Urothelium cell line (cell line): ENCODE measurements around the gene MYH4.
A peak's percentile ranks its signal among the peaks of the same experiment; 100 is the strongest.

ENCODE experiments used
- DNase-seq: peaks from one replicate; pipeline ENCODE4 v3.0.0; 2011; ENCODE audit warnings: low spot score, mixed read lengths
- FAIRE-seq: peaks from 2 replicates; lab custom pipeline; 2011; peaks lifted over from hg19 to GRCh38; lab: Jason Lieb, UNC

Gene MYH4

DNA sequence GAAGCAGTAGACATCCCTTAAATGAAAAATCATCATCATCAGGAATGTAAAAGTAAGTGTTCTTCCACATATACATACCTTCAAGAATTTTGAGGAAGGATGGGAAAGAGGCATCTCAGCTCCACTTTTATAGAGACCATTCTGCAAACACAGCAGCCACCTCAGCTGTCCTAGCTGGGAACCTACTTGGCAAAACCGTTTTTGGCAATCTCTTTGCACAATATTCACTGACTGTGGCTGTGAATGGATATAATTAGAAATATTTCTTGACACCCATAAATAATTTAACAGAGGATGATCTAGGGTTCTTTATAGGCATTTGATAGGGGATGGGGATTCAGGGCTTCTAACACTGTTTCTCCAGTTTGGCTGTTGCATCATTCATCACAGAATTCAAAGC, at the start of gene MYH4:
Gene MYH4 (minus strand): TSS at position 101 of the 400 bp plus-strand sequence. CDS start 2,814 bp downstream, outside the sequence.
- FAIRE-seq (no peak), DNase-seq (no peak)

DNA sequence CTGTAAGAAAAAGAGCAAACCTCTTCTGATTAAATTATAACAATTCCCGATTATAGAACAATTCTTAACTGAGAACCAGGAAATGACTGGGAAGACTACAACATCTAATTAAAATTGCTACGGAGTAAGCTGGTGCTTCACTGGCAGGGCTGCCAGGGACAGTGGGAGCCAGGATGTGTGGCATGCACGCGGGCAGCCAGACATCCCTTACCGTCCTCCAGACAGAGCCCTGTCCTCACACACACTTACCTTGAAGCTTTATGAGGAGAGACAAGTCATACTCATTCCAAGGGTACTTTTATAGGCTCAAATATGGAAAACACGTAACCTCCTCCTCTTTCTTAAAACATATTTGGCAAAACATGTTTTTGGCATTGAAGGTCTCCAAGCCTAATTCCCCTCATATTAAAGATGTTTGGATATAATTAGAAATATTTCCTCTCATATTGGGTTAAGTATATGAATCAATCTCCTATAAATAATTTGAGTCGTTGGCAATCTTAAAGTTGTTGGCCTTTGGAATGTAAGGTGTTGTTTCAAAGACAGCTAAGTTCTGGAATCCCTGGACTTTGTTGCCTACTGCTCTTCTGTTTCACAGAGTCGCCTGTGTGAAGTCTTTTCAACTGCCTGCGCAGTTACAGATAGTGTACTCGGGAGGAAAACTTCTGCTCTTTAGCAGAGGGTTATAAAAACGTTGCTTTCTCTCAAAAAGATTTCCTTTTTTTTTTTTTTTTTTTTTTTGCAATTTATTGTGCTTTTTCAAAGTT, 49.1 kb upstream of the MYH4 start, which contains the start of gene MYH1:
Gene MYH1 (minus strand): TSS at position 272 of the 767 bp plus-strand sequence. CDS start 1,900 bp downstream, outside the sequence.
- FAIRE-seq = no peak

DNA sequence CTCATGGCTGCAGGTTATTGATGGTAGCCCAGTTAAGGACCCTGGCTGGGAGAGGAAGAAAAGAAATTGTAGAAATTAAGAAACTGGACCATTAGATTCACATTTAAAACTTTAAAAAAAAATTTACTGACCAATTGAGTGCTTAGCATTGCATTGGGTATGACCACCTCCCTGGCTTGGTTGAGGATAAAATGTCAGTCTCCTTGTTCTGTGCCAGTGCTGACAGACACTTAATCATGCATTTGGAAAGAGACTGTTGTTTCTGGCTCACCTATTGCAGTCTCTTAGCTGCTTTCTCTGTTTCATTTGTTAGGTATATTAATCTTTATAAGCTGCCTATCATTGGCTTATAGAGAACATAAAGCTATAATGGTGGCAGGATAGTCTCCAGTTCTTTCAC, 47.3 kb upstream of the MYH4 start:
- FAIRE-seq (no peak), DNase-seq (no peak)

More for the DNA sequence above, 49.1 kb upstream of the MYH4 start, which contains the start of gene MYH1:
- DNase-seq = no peak

DNA sequence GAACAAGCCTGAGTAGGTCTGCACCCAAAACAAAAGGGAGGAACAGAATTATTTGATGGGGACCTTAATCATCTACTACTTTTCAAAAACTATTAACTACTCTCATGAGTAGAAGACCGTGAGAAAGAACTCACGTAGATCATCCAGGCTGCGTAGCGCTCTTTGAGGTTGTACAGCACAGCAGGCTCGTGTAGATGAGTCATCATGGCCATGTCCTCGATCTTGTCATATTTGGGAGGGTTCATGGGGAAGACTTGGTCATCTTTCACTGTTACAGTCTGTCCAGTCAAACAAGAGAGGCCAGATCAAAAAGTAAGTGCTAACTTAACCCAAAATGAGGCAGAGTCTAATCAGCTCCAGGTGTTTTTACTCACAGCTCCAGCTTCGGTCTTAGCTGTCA, 46.7 kb upstream of the MYH4 start:
- DNase-seq (no peak), FAIRE-seq (no peak)

DNA sequence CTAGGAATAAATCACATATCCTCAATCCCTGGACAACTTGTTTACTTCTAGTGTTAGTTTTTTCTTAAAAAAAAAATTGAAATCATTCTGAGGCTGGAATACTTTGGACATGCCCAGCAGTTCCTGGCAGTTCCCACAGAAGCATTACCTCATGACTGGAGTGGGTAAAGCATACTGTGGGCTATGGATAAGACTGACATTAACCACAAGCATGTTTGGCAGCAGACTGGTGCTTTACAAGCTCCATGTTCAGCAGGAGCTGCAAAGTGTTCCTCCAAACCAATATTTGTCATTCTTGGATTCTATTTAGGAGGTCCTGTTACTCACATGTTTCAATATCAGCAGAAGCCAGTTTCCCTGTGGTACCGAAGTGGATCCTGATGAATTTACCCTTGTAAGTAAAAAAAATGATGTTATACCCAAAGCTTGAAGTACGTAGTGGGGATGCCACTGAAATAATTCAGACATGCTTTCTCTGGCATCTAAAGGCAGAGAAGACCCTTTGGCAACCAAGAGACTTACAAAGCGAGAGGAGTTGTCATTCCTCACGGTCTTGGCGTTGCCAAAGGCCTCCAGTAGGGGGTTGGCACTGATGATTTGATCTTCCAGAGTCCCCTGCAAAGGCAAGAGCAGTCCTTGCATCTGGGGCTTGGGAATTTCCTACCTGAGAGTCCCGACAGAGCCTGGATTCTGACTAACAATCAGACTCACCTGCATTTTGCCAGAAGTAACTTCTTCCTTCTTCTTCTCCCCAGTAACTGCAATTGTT, 44.1 kb upstream of the MYH4 start:
- no peak for FAIRE-seq
- DNase-seq = peak; percentile 3

DNA sequence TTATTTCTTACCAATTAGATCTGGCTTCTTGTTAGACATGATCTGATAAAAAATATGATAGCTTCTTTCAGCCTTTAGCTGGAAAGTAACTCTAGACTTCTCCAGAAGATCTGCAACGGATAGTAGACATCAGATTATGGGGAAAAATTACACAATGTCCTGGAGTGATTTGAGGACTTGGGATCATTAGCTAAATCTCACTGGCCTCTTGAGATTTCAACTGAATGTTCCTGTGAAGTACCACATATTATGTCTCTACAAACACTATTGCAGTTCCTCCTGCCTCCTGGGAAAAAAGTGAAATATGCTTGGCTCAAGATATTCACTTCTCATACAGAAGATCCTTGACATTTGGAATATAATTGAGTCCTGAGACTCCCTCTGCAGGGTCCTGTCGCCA, 43.5 kb upstream of the MYH4 start:
- FAIRE-seq = no peak

DNA sequence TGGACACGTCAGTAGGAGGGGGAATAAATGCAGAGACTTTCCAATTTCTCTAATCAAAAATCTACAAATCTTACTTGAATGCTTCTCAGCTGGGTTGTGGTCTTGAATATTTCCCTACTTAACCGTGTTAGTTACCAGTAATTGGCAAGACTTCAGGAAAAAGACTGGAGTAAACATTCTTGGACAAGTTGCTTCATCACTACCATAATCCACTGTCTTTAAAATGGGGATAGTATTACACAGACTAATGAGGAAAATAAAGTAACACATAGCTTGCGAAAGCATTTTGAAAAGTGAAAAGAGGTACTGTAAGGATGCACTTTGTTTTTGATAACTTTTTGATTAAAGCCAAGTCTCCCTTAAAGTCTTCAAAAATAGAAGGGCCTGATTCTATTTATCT, 30.6 kb upstream of the MYH4 start:
- DNase-seq (no peak), FAIRE-seq (no peak)

More for the DNA sequence above, 43.5 kb upstream of the MYH4 start:
- DNase-seq = no peak

DNA sequence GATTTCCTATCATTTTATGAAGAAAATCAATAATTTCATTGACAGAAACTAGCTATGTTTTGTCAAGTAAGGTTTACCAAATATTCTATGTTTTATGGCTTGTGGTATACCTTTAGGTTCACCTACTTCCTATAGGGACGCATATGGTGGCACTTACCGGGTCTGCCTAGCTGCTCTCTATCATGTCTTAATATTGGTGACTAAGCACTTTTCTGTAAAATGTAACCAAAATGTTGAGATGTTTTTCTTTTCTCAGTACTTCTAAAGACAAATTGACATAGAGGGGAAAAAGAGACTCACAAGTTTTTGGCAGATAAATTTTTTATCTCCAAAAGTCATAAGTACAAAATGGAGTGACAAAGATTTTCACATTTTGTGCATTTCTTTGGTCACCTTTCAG, 22.6 kb upstream of the MYH4 start:
- FAIRE-seq = no peak
- DNase-seq = no peak

DNA sequence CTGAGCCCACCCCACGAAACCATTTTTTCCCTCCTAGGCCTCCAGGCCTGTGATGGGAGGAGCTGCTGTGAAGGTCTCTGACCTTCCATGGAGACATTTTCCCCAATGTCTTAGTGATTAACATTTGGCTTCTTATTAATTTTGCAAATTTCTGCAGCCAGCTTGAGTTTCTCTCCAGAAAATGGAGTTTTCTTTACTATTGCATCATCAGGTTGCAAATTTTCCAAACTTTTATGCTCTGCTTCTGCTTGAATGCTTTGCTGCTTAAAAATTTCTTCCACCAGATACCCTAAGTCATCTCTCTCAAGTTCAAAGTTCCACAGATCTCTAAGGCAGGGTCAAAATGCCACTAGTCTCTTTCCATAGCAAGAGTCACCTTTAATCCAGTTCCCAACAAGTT, 12.9 kb upstream of the MYH4 start:
- DNase-seq = no peak
- FAIRE-seq = no peak

DNA sequence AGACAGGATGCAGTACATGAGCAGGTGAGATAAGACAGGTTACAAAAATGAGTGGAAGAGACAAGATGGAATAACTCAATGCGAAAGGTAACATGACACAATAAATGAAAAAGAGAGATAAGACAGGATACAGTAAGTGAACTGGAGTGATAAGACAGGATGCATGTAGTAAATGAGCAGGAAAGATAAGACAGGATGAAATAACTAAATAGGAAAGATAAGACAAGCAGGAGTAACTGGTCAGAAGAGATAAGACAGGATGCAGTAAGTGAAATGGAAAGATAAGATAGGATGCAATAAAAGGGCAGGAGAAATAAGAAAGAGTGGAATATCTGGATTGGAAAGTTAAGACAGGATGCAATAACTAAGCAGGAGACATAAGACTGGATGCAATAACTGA, 8.3 kb upstream of the MYH4 start:
- FAIRE-seq (no peak), DNase-seq (no peak)

DNA sequence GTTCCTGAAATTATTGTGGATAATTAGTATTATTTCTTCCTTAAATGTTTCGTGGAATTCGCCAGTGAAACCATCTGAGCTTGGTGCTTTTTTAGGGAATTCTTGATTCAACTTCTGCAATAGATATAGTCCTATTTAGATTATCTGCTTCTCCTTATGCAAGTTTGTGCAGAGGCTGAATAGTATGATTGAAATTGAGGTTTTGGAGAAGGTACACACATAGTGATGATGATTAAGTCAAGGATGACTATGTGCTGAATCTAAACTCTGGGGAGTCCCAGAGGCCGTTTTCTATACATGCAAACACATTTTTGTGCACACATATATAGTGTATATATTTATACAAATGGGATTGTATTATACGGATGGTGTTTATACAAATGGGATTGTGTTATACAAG, 5.2 kb upstream of the MYH4 start:
- DNase-seq = no peak
- no peak for FAIRE-seq

DNA sequence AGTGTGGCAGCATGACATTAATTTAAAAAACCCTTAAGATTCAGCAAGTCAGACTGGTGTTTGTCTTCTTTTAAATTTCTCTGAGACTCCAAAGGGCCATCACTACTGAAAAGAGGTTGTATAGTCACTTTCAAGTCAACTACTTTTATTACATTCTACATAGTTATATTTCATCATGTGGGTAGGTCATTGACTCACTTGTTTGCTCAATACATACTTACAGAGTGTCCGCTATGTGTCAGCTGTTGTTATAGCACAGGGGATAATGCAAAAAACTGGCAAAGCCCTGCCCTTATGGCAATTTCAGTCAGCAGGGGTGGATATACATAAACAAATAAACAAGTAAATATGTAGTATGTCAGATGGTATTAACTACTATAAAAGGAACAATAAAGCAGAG, 2.5 kb upstream of the MYH4 start:
- DNase-seq (no peak), FAIRE-seq (no peak)

DNA sequence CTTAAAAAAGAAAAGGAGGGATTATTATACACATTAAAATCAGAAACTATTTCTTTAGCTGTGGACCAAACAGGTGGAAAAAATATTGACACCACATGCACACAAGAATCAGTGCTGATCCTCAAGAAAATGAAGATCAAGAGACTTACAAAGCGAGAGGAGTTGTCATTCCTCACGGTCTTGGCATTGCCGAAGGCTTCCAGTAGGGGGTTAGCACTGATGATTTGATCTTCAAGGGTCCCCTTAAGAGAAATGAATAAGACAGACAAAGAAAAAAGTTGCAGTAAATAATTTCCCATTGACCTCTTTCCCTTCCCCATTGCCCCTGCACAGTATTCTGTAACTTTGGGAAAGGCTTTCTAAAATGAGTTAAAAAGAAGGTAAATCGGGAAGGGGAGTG, 6.0 kb downstream of the MYH4 start:
- FAIRE-seq = no peak
- DNase-seq = no peak

DNA sequence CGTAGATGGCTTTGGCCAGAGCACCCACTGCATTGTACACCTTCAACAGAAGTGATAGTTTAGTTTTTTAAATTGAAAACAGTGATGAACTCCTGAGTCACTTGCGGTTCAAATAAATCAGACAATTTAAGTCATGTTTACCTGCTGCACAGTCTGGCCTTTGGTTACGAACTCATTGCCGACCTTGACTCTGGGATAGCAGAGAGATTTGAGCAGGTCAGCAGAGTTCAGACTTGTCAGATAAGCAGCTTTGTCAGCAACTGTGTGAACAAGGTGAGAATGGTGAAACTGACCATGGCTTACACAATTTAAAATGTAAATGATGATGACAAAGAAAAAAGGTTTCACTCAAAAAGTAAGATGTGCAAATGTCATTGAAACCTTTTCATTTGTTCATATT, 9.3 kb downstream of the MYH4 start:
- FAIRE-seq (no peak), DNase-seq (no peak)

DNA sequence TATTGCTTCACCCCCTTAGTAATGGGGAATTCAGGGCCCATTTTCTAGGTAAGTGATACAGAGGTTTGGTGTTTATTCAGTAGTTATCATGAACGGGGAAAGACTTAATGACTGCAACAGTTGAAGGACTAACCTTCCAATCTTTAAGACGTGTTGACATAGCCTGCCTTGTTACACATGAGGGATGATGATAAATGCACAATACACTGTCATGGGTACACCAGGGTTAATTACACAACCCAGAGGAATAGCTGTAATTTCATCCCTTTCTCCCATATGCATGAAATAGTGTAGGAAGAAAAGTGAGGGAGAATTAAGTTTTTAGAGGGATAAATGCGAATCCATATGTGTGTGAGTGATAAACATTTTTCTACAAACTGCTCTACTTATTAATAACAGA, 10.7 kb downstream of the MYH4 start:
- no peak for FAIRE-seq
- no peak for DNase-seq

DNA sequence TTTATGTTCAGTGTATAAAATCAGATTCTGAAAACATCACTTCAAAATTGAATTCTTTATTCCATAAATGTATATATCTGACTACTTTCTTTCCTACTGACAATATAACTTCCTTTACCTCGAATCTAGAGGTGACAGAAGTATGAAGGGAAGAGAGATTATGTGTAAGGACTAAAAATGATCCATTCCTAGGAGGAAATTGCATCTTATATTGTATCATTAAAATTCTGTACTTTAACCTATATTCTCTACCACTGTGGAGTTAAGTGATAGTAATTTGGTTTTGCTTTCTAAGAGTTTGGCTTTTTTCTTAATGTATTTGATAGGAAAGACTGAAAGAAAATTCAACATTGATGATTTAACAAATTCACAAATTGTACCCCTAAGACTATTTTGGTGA, 11.4 kb downstream of the MYH4 start:
- DNase-seq = no peak
- no peak for FAIRE-seq

DNA sequence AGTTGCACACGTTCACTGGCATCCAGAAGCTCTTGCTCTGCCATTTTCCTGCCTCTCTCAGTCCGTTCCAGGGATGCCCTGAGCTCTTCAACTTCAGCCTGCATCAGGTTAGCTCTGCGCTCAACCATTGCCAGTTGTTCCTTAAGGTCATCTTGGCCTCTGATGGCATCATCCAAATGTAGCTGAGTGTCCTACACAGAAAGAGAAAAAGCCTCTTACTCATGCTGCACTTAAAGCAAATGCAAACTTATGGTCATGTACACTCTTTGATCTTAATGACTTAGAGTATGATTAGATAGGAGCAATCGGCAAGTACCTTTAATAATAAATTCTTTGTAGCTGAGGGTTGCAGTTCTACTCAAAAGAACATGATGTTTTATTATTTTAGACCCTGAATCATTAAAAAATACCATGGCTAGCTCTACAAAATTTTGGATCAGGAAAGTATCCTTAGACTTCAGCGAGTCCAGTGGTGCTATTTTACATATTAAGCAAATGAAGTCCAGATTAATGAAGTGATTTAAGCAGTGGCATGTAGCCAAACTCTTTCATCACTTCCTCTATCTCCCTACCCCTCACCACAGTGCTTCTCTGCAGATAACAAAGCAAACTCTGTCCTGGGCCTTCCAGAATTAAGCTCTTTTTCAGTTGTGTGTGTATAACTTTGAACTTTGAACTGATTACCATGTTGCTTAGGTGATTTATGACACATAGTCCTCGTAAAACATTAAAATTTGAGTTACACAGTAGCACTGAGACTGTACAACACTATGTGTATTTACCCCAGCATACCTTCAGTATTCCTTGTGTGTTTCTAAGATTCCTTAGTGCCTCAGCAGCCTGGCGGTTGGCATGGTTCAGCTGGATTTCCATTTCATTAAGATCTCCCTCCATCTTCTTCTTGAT, 22.1 kb downstream of the MYH4 start:
- DNase-seq (no peak), FAIRE-seq (no peak)

DNA sequence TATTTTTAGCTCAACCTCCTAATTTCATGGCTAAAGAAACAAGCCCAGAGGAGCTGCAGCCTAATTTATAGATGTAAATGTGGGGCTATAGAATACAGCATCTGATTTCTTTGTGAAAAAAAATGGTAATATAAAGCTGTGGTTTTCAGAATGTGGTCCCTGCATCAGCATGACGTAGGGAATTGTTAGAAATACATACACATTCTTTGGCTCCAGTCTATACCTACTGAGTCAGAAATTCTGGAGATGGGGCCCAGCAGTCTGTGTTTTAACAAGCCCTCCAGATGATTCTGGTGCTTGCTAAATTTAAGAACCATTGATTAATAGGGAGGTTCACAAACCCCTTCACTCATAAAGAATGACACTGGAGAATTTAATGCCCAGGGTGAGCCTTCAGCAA, 29.5 kb downstream of the MYH4 start:
- no peak for DNase-seq
- FAIRE-seq = no peak

DNA sequence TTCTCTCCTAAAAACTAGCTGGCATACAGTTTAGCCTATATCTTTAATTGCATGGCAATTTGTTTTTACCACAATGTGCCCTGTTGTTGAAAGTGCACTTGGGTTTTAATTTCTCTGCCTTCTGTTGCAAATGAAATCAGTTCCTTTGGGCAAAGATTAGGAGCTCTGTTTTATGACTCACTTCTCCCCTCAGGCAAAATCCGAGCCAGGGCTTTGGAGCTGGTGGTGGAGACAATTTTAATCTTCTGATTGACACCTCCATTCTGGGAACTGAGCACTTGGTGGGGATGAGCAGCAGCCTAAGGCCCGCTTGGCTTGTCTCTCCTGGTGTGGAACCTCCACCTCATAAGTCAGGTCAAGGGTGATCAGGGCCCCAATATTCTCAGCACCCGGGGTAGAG, 34.3 kb downstream of the MYH4 start:
- DNase-seq = no peak
- FAIRE-seq = no peak

DNA sequence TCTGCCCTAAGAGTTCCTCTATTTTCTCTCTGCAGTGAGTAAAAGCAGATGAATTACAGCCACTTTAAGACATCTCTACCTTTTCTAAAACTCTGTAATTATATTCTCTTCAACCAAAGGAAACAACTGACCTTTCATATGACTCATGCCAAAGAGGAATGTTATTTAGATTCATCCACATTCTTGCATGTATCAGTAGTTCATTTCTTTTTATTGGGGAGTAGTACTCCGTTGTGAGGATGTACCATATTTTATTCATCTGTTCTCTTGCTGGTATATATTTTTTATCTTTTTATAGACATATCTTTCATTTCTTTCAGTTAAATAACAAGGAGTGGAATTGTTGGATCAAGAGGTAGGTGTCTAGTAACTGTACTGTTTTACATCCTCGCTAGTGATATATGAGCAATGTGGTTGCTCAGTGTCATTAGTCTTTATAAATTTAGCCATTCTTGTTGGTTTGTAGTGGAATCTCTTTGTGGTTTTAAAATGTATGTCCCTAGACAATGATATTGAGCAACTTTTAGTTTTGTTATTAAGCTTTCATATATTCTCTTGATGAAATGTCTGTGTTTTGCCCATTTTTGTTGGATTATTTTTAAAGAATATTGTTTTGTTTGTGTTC, 39.8 kb downstream of the MYH4 start:
- peak; percentile 11 for DNase-seq
- FAIRE-seq = no peak

DNA sequence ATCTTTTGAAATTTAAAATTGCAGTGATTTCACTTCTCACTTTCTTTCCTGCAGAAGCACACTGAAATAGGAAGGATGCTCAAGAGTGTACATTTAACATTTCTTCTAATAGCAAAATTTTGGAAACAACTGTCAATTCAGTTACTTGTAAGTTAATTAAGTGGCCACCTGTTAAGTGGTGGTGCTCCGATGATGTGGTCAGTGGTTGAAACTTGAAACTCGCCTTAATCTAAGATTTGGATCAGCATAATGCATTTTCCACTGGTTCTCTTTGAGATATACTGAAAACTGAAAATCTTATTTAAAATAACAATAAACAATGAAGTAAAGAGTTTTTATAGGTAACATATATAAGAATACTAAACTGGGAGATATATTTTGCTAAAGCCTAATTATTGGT, 40.6 kb downstream of the MYH4 start:
- no peak for DNase-seq
- FAIRE-seq = no peak
